ENCODE measurements around the gene CEP68. TPM values are rescaled to one million over a fixed set of nuclear protein-coding genes. Genes with fewer than 3 reads are reported as not detected.

CEP68 gene
- total and polyA plus RNA-seq, 2 experiments from 2014 or later, result 7.3 to 7.9 TPM

GRCh38 chr2:65044097-65044735, 12.0 kb upstream of the CEP68 start:
- in situ Hi-C loops (cut with MboI), result loop anchor here (25.0 kb wide), 2 partner anchors 457 to 707 kb away; no protein-coding TSS in a partner anchor
- Histone ChIP-seq H3K36me3 (ENCODE audit: low read depth) (no peaks in the 10 kb centered on the region), H3K79me2 (ENCODE audit: insufficient read depth) (no peaks in the 10 kb centered on the region), H3K9me2 (ENCODE audit: insufficient read depth) (no peaks in the 10 kb centered on the region), H4K20me1 (ENCODE audit: insufficient read depth) (no peaks in the 10 kb centered on the region), H2AFZ (no peak overlapping the region), H3K4me2 (ENCODE audit: unreplicated experiment) (no peak overlapping the region), H3K27ac (no peak overlapping the region), H3K27me3 (replicated peaks; ENCODE audit: insufficient read depth) (no peaks in the 10 kb centered on the region), H3K9ac (no peak overlapping the region), H3K4me1 (ENCODE audit: insufficient read depth) (no peaks in the 10 kb centered on the region), H3F3A (ENCODE audit: insufficient read depth) (no peaks in the 10 kb centered on the region), H3K4me3 (no peak overlapping the region), H3K9me3 (ENCODE audit: low read depth) (no peaks in the 10 kb centered on the region)
- TF ChIP-seq EZH2 (IDR thresholded peaks at IDR 0.05; ENCODE audit: insufficient read depth, poor library complexity, severe bottlenecking) (no peak), EZH2phosphoT487 (IDR thresholded peaks at IDR 0.05; ENCODE audit: insufficient read depth, low read depth) (no peak)
- 86 to 88% methylated on average over 7 of the region's 7 CpGs for WGBS, 2 experiments (ENCODE audit: low coverage in 1 of 2, low lambda C conversion rate in 2 of 2, missing lambda C conversion rate in 2 of 2)
- DNase-seq, result no peak

DNA sequence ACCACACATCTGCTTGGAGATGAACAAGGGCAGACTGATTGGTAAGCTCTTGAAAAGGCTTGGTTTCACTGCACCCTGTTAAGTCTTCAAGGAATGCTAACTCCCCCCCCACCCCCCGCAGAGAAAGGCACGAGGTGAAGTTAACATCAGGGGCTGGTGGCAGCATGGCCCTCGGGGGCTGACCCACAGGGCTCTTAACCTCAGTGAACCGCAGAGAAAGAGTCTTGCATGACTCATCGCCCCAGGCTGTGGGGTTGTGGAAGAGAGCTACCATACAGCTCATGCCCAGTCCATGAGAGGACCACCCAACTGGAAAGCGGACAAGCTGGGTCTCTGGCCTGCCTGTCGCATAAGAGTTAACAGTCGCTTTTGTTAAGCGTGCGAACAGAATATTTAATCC, 10.6 kb upstream of the CEP68 start:
- H3K27me3 ChIP-seq (replicated peaks; ENCODE audit: insufficient read depth), result no peaks in the 10 kb centered on the region
- TF ChIP-seq EZH2 (IDR thresholded peaks at IDR 0.05; ENCODE audit: insufficient read depth, poor library complexity, severe bottlenecking) (no peak), EZH2phosphoT487 (IDR thresholded peaks at IDR 0.05; ENCODE audit: insufficient read depth, low read depth) (no peak)
- no peaks in the 10 kb centered on the region for H3K9me2 ChIP-seq (ENCODE audit: insufficient read depth)
- no peaks in the 10 kb centered on the region for H4K20me1 ChIP-seq (ENCODE audit: insufficient read depth)
- no peaks in the 10 kb centered on the region for H3F3A ChIP-seq (ENCODE audit: insufficient read depth)
- H3K79me2 ChIP-seq (ENCODE audit: insufficient read depth), result no peaks in the 10 kb centered on the region
- H3K36me3 ChIP-seq (ENCODE audit: low read depth), result no peaks in the 10 kb centered on the region
- no peak overlapping the region for H3K27ac ChIP-seq
- H3K9ac ChIP-seq, result no peak overlapping the region
- no peak for DNase-seq
- no peaks in the 10 kb centered on the region for H3K9me3 ChIP-seq (ENCODE audit: low read depth)
- no peak overlapping the region for H2AFZ ChIP-seq
- H3K4me2 ChIP-seq (ENCODE audit: unreplicated experiment), result no peak overlapping the region
- no peaks in the 10 kb centered on the region for H3K4me1 ChIP-seq (ENCODE audit: insufficient read depth)
- H3K4me3 ChIP-seq, result no peak overlapping the region
- 55 to 59% methylated on average over 10 of the region's 10 CpGs for WGBS, 2 experiments (ENCODE audit: low coverage in 1 of 2, low lambda C conversion rate in 2 of 2, missing lambda C conversion rate in 2 of 2)
- in situ Hi-C loops (cut with MboI), result loop anchor here (5.0 to 25.0 kb wide), 3 partner anchors 128 to 708 kb away; no protein-coding TSS in a partner anchor

GRCh38 chr2:65046633-65047407, 9.4 kb upstream of the CEP68 start:
- WGBS, 2 experiments (ENCODE audit: low coverage in 1 of 2, low lambda C conversion rate in 2 of 2, missing lambda C conversion rate in 2 of 2), result 80 to 83% methylated on average over 11 of the region's 11 CpGs
- in situ Hi-C loops (cut with MboI), result loop anchor here (5.0 to 25.0 kb wide), 3 partner anchors 130 to 710 kb away; no protein-coding TSS in a partner anchor
- Histone ChIP-seq H3K9ac (no peak overlapping the region), H3K4me1 (ENCODE audit: insufficient read depth) (no peaks in the 10 kb centered on the region), H4K20me1 (ENCODE audit: insufficient read depth) (no peaks in the 10 kb centered on the region), H3K79me2 (ENCODE audit: insufficient read depth) (no peaks in the 10 kb centered on the region), H3K4me3 (no peak overlapping the region), H3K36me3 (ENCODE audit: low read depth) (no peaks in the 10 kb centered on the region), H3K9me2 (ENCODE audit: insufficient read depth) (no peaks in the 10 kb centered on the region), H3K9me3 (ENCODE audit: low read depth) (no peaks in the 10 kb centered on the region), H3K27me3 (replicated peaks; ENCODE audit: insufficient read depth) (no peaks in the 10 kb centered on the region), H3K4me2 (ENCODE audit: unreplicated experiment) (no peak overlapping the region), H3F3A (ENCODE audit: insufficient read depth) (no peaks in the 10 kb centered on the region), H3K27ac (no peak overlapping the region), H2AFZ (no peak overlapping the region)
- no peak for DNase-seq
- TF ChIP-seq EZH2phosphoT487 (IDR thresholded peaks at IDR 0.05; ENCODE audit: insufficient read depth, low read depth) (no peak), EZH2 (IDR thresholded peaks at IDR 0.05; ENCODE audit: insufficient read depth, poor library complexity, severe bottlenecking) (no peak)

- H3K79me2 ChIP-seq (ENCODE audit: insufficient read depth), result no peaks in the 10 kb centered on the region
- TF ChIP-seq EZH2 (IDR thresholded peaks at IDR 0.05; ENCODE audit: insufficient read depth, poor library complexity, severe bottlenecking) (no peak), EZH2phosphoT487 (IDR thresholded peaks at IDR 0.05; ENCODE audit: insufficient read depth, low read depth) (no peak)
- in situ Hi-C loops (cut with MboI), result loop anchor here (5.0 to 25.0 kb wide), 3 partner anchors 132 to 712 kb away; no protein-coding TSS in a partner anchor
- no peak overlapping the region for H2AFZ ChIP-seq
- no peaks in the 10 kb centered on the region for H3K9me2 ChIP-seq (ENCODE audit: insufficient read depth)
- 71 to 82% methylated on average over 1 of the region's 1 CpG for WGBS, 2 experiments (ENCODE audit: low coverage in 1 of 2, low lambda C conversion rate in 2 of 2, missing lambda C conversion rate in 2 of 2)
- no peak overlapping the region for H3K4me3 ChIP-seq
- H3K9me3 ChIP-seq (ENCODE audit: low read depth), result no peaks in the 10 kb centered on the region
- no peaks in the 10 kb centered on the region for H3K27me3 ChIP-seq (replicated peaks; ENCODE audit: insufficient read depth)
- no peak overlapping the region for H3K9ac ChIP-seq
- H3K27ac ChIP-seq, result no peak overlapping the region
- H3K36me3 ChIP-seq (ENCODE audit: low read depth), result no peaks in the 10 kb centered on the region
- H4K20me1 ChIP-seq (ENCODE audit: insufficient read depth), result no peaks in the 10 kb centered on the region
- H3K4me2 ChIP-seq (ENCODE audit: unreplicated experiment), result no peak overlapping the region
- DNase-seq, result no peak
- H3K4me1 ChIP-seq (ENCODE audit: insufficient read depth), result no peaks in the 10 kb centered on the region
- no peaks in the 10 kb centered on the region for H3F3A ChIP-seq (ENCODE audit: insufficient read depth)
Measured at GRCh38 chr2:65049010-65049639, 7.1 kb upstream of the CEP68 start.
